Adrenal gland (tissue), 12 donors: ENCODE measurements around the gene OXNAD1. TPM values are rescaled to one million over a fixed set of nuclear protein-coding genes. Genes with fewer than 3 reads are reported as not detected.

Experiments
- DNase-seq, 7 donors: peaks; one replicate each; pipeline ENCODE4 v3.0.0-alpha.2; 2019 to 2020
- H3K27ac ChIP-seq, 5 donors: fragments of 200-600 bp; sonication (generic) in 4 of 5; 1 replicate in 3 of 5; 2 replicates in 2 of 5; pipeline versions ENCODE4 v1.5.1 to v1.8.0; 2016 to 2020; ENCODE audit warnings: mild to moderate bottlenecking in 1 of 5
- H3K27me3 ChIP-seq: fragments of 200-600 bp; 2 replicates; pipeline ENCODE4 v1.8.0; 2021
- H3K36me3 ChIP-seq, 2 donors: fragments of 200-600 bp; replicated peaks in 1 of 2; 1 replicate in 1 of 2; 2 replicates in 1 of 2; pipeline versions ENCODE4 v1.5.1 to v1.8.0; 2018 to 2022
- H3K4me1 ChIP-seq, 2 donors: fragments of 200-600 bp; replicated peaks in 1 of 2; 1 replicate in 1 of 2; 2 replicates in 1 of 2; pipeline versions ENCODE4 v1.5.1 to v1.8.0; 2018 to 2021
- H3K4me3 ChIP-seq, 4 donors: fragments of 200-600 bp; sonication (generic) in 3 of 4; one replicate each; pipeline ENCODE4 v1.5.1; 2016 to 2018
- H3K9me3 ChIP-seq, 3 donors: fragments of 200-600 bp; sonication (generic) in 1 of 3; replicated peaks in 1 of 3; 1 replicate in 2 of 3; 2 replicates in 1 of 3; pipeline versions ENCODE4 v1.5.1 to v1.8.0; 2016 to 2021
- CTCF ChIP-seq, 6 experiments: fragments of 450-650 bp in 4 of 6; fragments of 200-600 bp in 2 of 6; sonication (generic) in 1 of 6; IDR thresholded peaks; 1 replicate in 5 of 6; 2 replicates in 1 of 6; pipeline versions ENCODE4 v1.5.1 to v1.8.0; 2016 to 2021; ENCODE audit warnings: antibody characterized with exemption in 6 of 6, mild to moderate bottlenecking in 2 of 6, moderate library complexity in 1 of 6
- POLR2A ChIP-seq, 2 donors: fragments of 450-650 bp; IDR thresholded peaks; one replicate each; pipeline ENCODE4 v1.6.1; 2017; ENCODE audit warnings: antibody characterized with exemption in 2 of 2, mild to moderate bottlenecking in 2 of 2, moderate library complexity in 1 of 2
- WGBS, 4 donors: extraction: QIAGEN DNeasy Blood & Tissue Kit in 2 of 4; methylation state at CpG; one replicate each; pipeline versions ENCODE4 v1.1.5 to v1.1.7; 2013 to 2017; 5-methylcytosine and 5-hydroxymethylcytosine counted together
- intact Hi-C, 2 donors: fragments of 100-400 bp; cut with DNase I; formaldehyde crosslinking; loops; one replicate each; pipeline versions ENCODE4 v1.14.1 to v1.15.0; 2022 to 2023
- polyA plus RNA-seq, 3 donors: library from polyadenylated mRNA; stranded (reverse); fragments of 200-250 nt in 2 of 3; fragments of 350-450 nt in 1 of 3; fragmentation: Illumina TruSeq in 1 of 3; extraction: RNeasy Lipid Tissue Mini Kit (QIAGEN cat#74804) in 1 of 3; gene quantifications; one replicate each; pipeline ENCODE4 v1.2.3, GENCODE V29; 2013 to 2014
- total RNA-seq, 9 donors: library from RNA; depleted of rRNA in 4 of 9; stranded (reverse); fragments of >200 nt in 4 of 9; fragments of 120-200 nt in 1 of 9; fragmentation: NEBNext Ultra II Directional in 1 of 9; extraction: Animal tissue kit (Norgen Biotek cat#: 25700) in 1 of 9; gene quantifications; one replicate each; pipeline versions ENCODE4 v1.1.0 to v1.2.4, GENCODE V29; 2013 to 2023
- donor health status: healthy with polysubstance abuse.
- donor health status: Bipolar disorder and iron deficiency.
- donor health status: DM: yes; HTN: yes; CAD: no.
- donor health status: DM: no; HTN: no; CAD: no.
- donor health status: DM: no; HTN: no; CAD: no.
- donor health status: DM: yes; HTN: yes; CAD: no.

Gene OXNAD1
- total and polyA plus RNA-seq, 12 donors: 3.6 to 22.2 (median 11.2) TPM

GRCh38 chr3:16300881-16301359 is 35.9 kb downstream of the OXNAD1 start:
- no peak for TF ChIP-seq POLR2A (IDR thresholded peaks at IDR 0.05)
- H3K9me3 ChIP-seq: no peaks in the 10 kb centered on the region
- no peak for DNase-seq
- no peak overlapping the region for H3K27ac ChIP-seq
- no peaks in the 10 kb centered on the region for H3K36me3 ChIP-seq
- WGBS, 4 donors: 84 to 98% (median 89%) methylated on average over 2 of the region's 2 CpGs
- intact Hi-C loops: no loop called here
- H3K4me1 ChIP-seq: no peaks in the 10 kb centered on the region
- H3K4me3 ChIP-seq: no peak overlapping the region
- no peaks in the 10 kb centered on the region for H3K27me3 ChIP-seq

- no peak for DNase-seq
- intact Hi-C loops: no loop called here
- Histone ChIP-seq H3K4me3 (no peak overlapping the region), H3K4me1 (no peaks in the 10 kb centered on the region), H3K36me3 (no peaks in the 10 kb centered on the region), H3K27me3 (no peaks in the 10 kb centered on the region), H3K9me3 (no peaks in the 10 kb centered on the region), H3K27ac (no peak overlapping the region)
- 54 to 72% (median 69%) methylated on average over 6 of the region's 6 CpGs for WGBS, 4 donors
- TF ChIP-seq POLR2A (IDR thresholded peaks at IDR 0.05) (no peak), CTCF (IDR thresholded peaks at IDR 0.05) (no peak)
These were observed 36.5 kb downstream of the OXNAD1 start for GRCh38 chr3:16301507-16301906.

DNA sequence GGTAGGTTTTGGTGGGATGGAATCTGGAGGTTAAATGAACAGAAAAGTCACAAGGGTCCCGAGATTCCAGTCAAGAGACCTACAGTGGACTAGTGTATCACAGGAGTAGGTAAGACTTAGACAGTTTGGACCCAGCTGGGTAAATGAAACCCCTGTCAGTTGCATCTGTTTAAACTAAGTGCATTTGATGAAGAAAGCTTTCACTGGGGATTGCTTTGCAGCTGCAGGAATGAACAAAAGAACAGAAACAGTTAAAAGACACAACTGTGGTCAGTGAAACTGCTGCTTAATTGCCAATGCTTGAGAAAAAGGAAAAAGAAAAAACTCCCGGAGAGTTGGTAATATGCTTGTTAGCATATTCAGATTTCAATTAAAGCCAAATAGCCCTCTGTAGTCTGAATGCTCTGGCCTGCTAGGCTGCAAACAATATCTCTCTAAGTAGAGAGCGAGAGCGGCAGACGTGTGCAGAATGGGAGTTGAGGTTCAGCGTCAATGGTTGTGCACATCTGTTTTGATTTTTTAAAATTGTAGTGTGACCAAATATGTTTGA is 37.1 kb downstream of the OXNAD1 start:
- intact Hi-C loops: no loop called here
- WGBS, 4 donors: 78 to 87% (median 83%) methylated on average over 6 of the region's 6 CpGs
- DNase-seq: no peak
- H3K27me3 ChIP-seq: no peaks in the 10 kb centered on the region
- H3K36me3 ChIP-seq: no peaks in the 10 kb centered on the region
- TF ChIP-seq CTCF (IDR thresholded peaks at IDR 0.05): no peak
- TF ChIP-seq POLR2A (IDR thresholded peaks at IDR 0.05): no peak
- H3K9me3 ChIP-seq: no peaks in the 10 kb centered on the region
- H3K4me1 ChIP-seq: no peaks in the 10 kb centered on the region
- H3K27ac ChIP-seq: no peak overlapping the region
- no peak overlapping the region for H3K4me3 ChIP-seq

DNA sequence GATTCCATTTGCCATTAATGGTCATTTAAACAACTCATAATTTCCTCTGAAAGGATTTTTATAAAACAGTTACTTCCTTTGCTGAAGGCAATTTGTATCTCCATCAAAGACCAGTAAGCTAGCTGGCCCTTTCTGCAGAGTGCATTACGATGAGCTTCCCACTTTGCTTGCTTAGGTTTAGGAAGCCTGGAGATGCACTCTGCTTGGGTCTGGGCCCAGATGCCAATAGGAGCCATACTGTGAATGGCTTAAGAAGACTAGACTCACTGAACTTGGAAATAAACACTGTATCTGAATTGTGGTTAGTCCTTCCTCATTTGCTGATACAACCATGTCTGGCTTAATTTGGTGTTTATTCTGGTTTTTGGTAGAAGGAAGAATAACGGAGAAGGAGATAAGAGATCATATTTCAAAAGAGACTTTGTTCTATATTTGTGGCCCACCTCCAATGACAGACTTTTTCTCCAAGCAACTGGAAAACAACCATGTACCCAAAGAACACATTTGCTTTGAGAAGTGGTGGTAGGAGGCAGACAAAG is 38.1 kb downstream of the OXNAD1 start:
- Histone ChIP-seq H3K4me1 (no peaks in the 10 kb centered on the region), H3K27ac (no peak overlapping the region), H3K4me3 (no peak overlapping the region), H3K27me3 (no peaks in the 10 kb centered on the region), H3K9me3 (no peaks in the 10 kb centered on the region), H3K36me3 (no peaks in the 10 kb centered on the region)
- intact Hi-C loops: no loop called here
- no peak for DNase-seq
- WGBS, 4 donors: 69 to 87% (median 75%) methylated on average over 2 of the region's 2 CpGs
- TF ChIP-seq POLR2A (IDR thresholded peaks at IDR 0.05) (no peak), CTCF (IDR thresholded peaks at IDR 0.05) (no peak)
